GM18858 (cell line): ENCODE results near the gene KIRREL1.

Source experiments
- ATAC-seq: cut with Tn5 transposase; IDR thresholded peaks from one replicate; pipeline ENCODE4 v1.9.1; 2021; ENCODE audit not compliant: unreplicated experiment

The KIRREL1 gene

DNA sequence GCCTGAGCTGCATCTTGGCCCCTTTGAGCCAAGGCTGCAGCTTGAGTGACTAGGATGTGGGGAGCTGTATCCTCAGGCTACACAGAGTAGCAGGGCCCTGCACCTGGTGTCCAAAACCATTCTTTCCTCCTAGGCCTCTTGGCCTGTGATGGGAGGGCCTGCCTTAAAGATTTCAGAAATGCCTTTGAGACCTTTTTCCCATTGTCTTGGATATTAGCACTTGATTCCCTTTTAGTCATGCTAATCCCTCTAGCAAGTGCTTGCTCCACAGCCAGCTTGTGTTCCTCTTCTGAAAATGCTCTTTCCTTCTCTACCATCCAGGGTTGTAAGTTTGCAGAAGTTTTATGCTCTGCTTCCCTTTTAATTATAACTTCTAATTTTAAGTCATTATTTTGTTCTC is 21.7 kb upstream of the KIRREL1 start:
- ATAC-seq = no peak

DNA sequence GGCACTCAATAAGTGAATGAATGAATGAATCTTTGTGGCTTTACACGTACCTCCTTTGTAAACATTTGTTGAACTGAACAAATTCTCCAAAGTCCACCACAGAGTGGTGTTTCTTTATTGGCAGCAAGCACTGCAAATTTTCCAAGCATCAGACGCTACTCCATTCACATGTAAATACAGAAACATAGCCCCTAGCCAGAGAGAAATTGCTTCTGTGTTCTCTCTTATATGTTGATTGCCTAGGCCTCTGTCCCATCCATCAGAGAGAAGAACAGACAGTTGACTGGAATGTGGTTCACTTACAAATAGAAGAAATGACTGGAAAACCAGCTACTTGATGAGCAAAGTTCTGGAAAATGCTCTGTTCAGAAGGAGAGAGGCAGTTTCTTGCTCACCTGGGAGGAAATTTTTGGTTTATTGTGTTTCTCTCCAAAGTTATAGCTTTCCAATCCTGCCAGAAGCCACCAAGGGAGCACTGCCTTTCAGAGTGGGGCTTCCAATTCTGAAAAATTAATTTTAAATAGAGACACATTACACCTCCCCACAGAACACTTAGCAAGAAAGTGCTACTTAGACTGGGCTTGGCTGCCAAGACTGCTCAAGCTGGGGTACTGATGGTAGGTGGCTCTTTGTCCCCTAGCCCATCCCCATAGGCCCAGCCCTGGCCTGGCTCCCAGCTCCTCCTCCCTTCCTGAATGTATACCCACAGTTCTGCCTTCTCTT is 18.1 kb upstream of the KIRREL1 start:
- ATAC-seq = no peak

GRCh38 chr1:157976888-157977287 is 16.6 kb upstream of the KIRREL1 start:
- ATAC-seq = no peak

- no peak for ATAC-seq
These were observed 14.7 kb upstream of the KIRREL1 start for GRCh38 chr1:157978586-157979403.

GRCh38 chr1:157982136-157982535 is 11.3 kb upstream of the KIRREL1 start:
- ATAC-seq = no peak

- no peak for ATAC-seq
These were observed 9.7 kb upstream of the KIRREL1 start for GRCh38 chr1:157983787-157984186.

DNA sequence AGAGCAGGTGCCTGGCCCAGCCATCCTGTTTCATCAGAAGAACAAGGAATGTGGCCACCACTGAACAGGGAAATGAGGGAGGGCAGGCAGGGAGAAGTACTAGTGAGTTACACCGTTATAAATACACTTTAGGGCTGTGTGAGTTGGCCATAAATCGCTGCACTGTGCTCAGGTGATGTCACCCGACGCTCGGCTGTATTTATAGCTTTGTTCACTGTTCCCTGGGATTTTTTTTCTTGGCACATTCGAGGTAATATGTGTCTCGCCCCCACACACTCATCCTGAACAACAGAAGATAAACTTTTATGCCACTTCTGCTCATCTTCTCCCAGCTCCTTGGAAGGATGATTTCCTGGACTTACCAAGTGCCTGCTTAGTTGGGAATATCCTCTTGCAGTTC is 9.0 kb upstream of the KIRREL1 start:
- ATAC-seq = no peak

DNA sequence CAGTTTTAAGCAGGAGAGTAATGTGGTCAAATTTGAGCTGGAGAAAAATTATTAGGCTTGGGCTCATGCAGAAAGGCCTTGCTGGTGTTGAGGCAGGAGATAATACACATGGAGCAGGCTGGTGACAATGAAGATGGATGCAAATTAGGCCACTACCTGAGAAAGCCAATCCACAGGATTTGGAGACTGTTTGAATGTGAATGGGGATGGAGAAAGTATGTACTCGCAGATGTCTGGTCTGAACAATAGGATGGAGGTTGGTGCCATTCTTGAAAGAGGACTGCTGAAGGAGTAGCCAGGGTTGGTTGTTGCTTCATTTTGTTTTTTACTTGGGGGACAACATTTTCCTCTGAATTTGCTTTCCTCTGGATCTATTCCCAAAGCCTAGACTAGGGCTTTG is 8.0 kb upstream of the KIRREL1 start:
- ATAC-seq = no peak

GRCh38 chr1:157988002-157988401 is 5.4 kb upstream of the KIRREL1 start:
- ATAC-seq = no peak

DNA sequence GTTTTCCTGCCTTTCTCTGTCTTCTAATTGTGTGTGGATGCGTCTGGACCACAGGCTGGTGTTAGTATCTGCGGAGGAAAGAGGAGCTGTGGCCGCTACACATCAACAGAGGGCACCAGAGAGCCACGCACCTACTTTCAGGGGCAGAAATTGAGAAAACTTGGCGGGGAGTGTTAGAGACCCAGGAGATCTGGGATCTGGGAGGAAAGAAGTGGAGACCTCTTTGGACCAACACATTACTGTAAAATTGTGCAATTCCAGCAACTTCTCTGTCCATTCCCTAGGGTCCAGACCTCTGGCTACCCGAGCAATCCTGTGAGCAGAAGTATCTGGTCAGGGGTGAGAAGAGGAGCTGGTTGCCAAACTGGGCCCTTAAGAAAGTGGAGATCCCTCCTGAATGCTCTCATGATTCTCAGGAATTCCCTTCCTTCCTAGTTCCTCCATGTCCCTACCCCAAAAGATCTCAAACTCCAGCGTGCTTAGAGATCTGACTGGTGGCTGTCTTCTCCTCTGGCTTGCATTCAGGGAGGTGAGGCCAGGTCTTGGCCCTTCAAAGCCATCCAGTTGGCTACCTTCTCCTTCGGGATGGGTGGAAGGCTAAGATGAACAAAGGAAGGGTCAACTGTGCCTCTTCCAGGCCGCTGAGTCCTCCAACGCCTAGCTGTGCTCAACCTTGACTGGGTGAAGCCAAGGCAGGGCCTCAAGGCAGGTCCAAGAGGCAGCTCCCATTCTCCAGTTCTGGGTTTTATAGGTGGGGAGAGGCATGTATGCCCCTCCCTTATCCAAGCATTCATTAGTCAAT is 1.2 kb upstream of the KIRREL1 start:
- no peak for ATAC-seq

GRCh38 chr1:157992833-157993146 is 655 bp upstream of the KIRREL1 start:
- no peak for ATAC-seq

DNA sequence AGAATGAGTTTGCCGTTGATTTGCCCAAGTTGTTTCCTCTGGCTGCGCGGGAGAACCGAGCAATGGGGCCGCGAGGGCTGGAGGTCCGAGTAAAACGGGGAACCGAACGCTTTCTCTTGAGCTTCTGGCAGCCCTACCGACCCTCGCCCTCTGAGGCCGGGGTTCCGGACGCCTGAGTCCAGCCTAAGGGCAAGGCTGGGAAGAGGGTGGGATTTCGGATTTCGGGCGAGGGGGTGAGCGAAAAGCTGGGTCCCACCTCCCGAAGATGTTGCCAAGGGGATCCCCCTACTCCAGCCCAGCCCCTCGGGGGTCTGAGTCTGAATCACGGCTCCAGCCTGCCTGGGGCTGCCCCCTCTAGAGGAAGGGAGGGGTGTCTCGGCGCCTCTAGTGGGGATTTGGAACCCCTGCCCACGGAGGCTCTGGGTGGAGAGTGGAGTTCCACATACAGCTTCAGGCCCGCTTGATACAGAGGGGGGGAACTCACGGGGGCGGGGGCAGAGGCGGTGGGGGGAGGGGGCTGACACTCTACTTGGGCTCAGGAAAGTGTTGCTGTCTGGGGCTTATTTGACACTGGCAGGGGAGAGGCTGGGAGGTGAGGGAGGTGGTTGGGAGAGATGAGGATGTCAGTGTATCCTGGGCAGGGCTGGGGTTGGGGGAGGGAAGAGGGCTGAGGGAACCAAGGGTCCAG is 617 bp downstream of the KIRREL1 start:
- no peak for ATAC-seq

DNA sequence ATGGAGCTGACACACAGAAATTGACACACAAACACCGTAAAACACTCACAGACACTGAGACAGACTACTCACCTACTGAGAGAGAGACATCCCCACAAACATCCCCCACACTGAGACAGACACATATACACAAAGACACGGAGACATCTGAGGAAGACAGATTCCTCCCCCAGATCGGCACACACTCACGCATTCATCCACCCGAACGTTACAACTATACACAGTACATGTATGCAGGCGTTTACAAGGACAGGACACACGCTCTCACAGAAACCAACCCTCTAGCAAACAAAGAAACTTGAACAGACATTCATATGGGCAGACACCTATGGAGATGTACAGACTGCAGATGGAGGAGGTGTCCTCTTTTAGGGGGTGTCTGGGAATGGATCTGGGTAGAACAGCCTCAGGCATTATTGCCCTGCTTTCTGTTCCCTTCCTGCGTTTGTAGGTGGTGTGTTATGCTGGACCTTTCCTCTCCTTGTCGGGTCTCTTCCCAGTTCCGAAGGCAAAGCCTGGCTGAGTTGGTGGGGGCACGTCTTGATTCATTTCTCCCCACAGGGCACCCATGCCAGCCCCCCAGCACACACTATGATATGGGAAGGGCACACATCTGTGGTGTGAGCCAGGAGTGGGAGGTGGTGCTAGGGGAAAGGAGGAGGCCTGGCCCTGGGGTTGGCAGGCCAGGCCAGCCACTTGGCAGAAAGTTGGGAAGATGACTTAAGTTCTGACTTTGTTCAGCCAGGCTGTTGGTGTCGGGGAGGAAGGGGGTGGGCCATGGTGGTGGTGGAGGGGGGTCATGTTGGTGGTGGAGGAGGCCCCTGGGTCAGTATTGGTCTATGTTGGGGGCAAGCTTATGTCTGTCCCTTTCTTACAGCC is 1.5 kb downstream of the KIRREL1 start:
- no peak for ATAC-seq

DNA sequence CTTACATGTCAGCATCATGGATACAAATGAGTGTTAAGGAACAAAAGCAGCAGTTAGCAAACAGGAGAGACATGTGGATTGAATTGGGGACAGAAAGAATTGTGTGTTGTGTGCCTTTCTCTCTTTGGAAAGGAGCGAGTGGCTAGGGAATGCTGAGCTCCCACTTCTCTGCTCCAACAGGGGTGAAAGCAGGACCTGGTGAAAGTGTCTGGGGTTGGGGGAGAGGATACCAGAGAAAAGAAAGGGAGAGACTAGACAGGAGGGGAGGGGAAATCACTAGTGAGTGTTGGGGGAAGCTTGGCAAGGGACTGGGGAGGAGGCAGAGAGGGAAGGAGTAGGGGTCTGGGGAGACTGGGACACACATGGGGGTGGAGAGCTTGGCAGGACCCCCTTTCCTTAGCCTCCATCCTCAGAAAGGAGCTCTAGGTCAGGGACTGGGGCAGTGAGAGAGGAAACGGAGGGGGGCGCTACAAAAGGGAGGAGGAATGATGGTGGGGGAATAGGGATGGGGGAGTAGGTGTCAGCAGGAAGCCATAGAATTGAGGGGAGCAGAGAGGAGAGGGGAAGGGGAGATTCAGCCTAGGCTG is 2.2 kb downstream of the KIRREL1 start:
- no peak for ATAC-seq

DNA sequence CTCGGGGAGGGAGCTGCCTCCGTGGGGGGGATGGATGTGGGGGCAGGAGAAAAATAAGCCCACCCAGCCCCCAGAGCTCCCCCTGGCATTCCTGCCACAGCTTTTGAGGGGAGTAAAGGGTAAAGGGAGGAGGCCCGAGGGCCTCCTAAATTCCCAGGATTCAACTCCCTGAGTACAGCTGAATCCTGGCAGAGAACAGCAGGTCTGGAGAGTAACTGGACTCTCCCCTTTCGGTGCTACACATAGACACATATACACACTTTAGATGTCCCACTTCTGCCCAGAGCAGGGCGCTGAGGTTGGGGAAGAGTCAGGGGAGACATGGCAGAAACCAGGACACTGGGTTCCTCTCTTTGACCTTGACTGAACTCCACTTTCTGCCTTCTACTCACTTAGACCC is 3.0 kb downstream of the KIRREL1 start:
- no peak for ATAC-seq

DNA sequence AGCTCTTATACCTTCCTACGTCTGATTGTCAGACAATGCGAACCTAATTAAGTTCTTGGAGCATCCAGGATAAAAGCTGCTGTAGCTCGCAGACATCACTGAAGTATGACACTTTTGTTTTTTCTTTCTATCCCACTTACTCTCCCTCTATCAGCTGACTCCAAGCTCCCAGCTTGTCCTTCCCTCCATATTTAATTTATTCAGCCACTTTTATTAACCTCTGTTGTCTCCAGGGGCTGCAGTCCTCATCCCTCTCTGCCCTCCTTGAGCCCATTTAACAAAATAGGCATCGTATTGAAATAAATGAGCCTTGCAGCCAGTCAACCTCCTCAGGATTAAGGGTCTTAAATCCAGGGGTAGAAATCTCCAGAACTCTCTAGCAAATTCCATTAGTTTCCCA is 7.1 kb downstream of the KIRREL1 start:
- ATAC-seq = no peak

DNA sequence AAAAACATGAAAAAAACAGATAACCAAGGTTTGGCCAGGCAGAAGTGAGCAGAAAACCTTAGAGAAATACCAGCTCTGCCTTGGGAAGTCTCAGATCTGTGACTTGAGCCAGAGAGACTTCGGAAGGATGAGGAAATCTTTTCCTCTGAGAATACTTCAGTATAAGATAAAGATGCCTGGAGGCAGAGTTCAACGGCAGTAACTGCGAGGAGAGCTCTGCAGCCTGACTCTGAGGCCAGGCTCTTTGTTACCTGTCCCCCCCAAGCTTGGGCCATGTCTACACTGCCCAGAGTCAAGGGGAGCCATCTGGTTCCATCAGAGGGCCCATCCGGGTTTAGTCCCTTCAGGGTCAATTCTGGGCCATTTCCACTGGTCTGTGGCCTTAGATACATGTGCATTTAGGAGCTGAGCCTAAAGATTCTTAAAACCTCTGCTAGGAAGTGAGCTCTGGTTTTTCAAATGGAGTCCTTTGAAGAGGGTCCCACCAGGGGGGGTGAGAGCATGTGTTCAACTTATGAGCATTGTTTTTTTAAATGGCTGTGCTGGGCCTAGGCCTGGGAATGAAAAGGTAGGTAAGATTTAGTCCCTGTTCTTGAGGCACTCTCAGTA is 8.7 kb downstream of the KIRREL1 start:
- ATAC-seq = no peak

DNA sequence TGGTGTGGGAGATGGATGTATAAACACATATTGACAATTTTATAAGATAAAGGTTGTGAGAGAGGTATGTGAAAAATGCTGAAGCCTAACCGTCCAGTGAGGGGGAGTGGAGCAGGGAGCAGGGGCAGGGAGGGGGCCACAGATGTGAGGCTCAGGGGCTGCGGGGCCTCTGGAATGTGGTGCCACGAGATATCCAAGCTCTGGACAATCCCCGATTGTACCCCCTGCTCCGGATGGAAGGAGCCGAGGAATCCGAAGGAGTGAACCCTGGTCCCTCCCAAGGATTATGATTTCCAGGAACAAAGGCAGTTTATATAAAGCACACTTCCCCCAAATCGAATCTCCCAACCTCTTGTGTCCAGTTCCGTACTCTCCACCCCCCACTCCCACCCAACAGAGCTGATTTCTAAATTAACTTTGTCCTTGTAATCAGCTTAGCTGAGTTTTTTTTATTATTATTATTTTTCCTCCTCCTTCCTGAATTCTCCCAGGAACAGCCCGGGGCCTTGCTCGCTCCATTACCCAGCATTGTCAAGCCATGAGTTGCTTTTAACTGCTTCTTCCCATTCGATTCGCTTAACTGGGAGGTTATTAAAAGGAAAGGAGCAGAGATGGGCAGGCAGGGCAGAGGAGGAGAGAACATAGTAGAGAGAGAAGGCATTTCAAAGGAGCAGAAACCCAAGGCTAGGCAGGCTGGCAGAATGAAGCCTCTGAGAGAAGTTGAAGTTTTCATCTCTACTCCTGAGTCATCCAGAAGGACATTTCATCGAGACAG is 9.4 kb downstream of the KIRREL1 start:
- ATAC-seq = no peak

- no peak for ATAC-seq
These were observed 10.0 kb downstream of the KIRREL1 start for GRCh38 chr1:158003406-158003800.
